Stimulated activated CD4-positive, alpha-beta T cell treated with anti-CD3 and anti-CD28 coated beads, Interleukin-1b, Interleukin-23, amount 100 ng/mL, for 1 hour (primary cell): ENCODE measurements around the gene ZNF530.

ENCODE experiments used
- DNase-seq, 2 donors: peaks; one replicate each; pipeline ENCODE4 v3.0.0-alpha.2; 2020; ENCODE audit warnings: low read depth in 2 of 2

Gene ZNF530

DNA sequence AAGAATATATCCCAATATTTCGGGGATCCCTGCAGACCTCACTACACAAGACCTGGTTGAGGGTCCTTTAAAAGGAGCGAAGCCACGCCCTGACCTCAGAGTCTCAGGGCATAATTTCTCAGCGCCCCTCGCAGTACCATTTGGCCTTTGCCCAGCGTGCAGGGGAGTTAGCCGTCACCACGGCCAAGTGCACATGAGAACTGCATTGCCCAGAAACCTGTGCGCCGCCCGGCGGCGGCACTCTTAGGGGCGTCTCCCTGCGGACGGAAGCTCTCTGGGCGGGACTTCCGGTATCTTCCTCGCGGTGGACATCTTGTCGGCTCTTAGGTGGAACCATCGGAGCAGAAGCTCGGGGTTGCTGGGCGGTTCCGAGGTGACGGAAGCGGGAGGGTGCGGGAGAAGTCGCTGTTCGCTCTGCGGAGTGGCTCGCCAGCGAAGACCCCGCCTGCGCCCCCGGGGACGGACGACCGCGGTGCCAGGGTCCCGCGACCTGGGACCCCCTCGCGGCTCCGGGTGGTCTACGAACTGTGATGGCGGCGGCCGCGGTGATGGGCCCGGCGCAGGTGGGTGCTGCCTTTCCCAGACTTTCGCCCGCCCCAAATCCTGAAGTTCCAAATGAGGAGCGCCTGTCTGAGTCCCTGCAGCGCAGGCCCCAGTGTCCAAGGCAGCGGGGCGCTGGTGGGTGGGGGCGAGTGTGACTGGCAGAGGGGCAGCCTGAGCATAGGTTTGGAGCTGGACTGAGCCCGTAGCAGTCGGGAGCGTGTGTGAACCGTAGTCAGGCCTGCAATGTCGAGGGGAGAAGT, 14.5 kb downstream of the ZNF530 start, which contains the start of gene ZNF134:
Gene ZNF134, plus strand, starts transcription at position 302 of the 803 bp plus-strand sequence. CDS start 5,227 bp downstream, outside the sequence.
- peak; percentile 68 to 79 for DNase-seq

DNA sequence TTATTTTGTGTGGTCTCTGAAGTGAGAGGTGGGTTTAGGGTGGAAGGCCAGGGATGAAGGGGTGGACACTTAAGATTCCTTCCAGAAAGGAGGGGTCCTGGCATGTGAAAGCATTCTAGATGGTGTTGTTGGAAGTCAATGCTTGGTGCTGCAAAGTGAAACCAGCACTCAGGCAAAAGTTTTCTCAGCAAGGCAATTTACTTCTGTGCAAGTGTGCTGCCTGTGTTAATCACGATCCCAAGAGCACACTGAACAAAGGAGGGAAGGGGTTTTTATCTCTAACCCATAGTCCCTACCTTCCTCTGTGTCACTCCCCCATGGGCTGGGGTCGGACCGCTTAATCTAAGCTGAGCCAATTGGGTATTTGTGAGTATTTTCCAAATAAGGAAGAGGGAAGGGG, 15.7 kb downstream of the ZNF530 start:
- DNase-seq: no peak

DNA sequence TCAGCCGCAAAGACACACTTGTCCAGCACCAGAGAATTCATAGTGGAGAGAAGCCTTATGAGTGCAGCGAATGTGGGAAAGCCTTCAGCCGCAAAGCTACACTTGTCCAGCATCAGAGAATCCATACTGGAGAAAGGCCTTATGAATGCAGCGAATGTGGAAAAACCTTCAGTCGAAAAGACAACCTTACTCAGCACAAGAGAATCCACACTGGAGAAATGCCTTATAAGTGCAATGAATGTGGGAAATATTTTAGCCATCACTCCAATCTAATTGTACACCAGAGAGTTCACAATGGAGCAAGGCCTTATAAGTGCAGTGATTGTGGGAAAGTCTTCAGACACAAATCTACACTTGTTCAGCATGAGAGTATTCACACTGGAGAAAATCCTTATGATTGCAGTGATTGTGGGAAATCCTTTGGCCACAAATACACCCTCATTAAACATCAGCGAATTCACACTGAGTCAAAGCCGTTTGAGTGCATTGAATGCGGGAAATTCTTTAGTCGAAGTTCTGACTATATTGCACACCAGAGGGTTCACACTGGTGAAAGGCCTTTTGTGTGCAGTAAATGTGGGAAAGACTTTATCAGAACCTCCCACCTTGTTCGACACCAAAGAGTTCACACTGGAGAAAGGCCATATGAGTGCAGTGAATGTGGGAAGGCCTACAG, 21.1 kb downstream of the ZNF530 start:
- DNase-seq: no peak

DNA sequence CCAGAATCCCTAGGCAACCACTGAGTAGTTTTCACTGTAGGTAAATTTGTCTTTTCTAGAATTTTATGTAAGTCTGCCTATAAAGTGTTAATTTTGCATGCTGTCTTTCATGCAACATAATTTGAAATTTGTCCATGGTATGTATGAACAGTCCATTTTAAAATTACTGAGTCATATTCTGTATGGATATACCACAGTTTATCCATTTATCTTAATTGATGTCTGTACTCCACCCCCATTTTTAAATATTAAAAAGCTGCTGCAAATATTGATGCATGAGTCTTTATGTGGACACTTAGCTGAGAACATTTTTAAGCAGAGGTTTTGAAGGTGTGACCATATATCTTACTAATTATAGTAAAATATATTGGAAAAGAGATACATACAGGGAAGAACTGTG, 23.4 kb downstream of the ZNF530 start:
- no peak for DNase-seq

DNA sequence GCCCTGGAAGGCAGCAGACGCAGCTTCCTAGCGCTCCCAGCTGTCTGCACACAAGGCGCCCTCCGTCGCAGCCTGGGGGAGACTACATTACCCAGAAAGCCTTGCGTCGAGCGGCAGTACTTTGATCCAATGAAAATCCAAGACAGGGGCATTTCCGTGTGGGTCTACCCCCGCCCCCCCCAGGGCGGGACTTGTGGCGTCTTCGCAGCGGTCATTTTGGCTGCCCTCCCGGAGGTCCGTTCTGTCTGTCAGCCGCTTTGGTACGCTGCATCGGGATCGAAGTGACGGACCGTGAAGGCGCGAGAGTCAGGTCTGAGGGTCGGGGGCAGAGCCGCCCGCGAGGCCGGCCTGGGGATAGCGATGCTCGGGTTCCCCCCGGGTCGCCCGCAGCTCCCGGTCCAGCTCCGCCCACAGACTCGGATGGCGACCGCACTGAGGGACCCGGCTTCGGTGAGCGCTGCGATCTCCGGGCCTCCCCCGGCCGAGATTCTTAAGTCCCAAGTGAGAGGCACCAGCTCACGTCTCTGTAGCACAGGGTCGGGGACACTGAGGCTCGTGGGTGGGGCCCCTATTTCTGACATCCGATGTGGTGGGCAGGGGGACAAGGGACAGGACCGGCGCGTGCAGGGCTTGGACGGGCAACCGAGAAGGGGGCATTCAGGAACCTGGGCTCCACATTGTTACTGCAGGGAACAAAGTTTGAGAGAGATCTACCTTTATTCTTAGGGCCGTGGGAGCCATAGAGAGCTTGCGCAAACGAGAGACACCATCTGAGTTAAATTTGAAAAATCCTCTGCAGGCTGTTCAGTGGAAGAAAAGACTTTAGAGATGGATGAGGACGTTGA, 33.5 kb downstream of the ZNF530 start, which contains the start of gene ZNF211:
Gene ZNF211, plus strand, starts transcription at position 182 of the 845 bp plus-strand sequence. Its CDS starts 179 bp downstream, at position 361.
- peak; percentile 60 to 72 for DNase-seq

DNA sequence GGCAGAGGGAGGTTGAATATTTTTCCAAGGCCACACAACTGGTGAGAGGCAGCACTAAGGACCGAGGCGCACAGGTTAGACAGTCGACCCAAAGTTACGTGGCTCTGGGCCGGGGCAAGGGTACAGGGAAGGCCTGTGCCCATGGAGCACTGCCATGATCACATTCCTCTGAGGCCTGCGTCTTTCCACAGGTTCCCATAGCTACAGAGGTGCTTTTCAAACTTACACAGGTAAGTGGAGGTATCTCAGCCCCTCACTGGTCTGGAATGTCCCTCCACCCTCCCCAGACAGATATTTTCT, 34.1 kb downstream of the ZNF530 start:
- DNase-seq: no peak

DNA sequence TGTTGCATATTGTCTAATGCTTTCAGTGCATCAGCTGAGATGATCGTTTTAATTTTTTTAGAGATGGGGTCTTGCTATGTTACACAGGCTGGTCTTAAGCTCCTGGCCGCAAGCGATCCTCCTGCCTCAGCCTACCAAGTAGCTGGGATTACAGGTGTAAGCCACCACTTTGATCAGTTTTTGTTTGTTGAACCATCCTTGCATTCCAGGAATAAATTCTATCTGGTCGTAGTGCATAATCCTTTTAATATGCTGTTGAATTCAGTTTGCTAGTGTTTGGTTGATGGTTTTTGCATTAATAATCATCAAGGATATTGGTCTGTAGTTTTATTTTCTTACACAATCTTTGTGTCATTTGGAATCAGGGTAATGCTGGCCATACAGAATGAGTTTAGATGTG, 37.7 kb downstream of the ZNF530 start:
- DNase-seq: no peak

DNA sequence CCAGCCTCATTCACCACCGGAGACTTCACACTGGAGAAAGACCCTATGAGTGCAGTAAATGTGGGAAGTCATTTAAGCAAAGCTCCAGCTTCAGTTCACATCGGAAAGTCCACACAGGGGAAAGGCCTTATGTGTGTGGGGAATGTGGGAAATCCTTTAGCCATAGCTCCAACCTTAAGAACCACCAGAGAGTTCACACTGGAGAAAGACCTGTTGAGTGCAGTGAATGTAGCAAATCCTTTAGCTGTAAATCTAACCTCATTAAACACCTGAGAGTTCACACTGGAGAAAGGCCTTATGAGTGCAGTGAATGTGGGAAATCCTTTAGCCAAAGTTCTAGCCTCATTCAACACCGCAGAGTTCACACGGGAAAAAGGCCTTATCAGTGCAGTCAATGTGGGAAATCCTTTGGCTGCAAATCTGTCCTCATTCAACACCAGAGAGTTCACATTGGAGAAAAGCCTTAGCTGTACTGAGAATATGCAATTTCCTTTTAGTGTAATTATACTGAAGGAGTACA, 42.1 kb downstream of the ZNF530 start:
- no peak for DNase-seq

DNA sequence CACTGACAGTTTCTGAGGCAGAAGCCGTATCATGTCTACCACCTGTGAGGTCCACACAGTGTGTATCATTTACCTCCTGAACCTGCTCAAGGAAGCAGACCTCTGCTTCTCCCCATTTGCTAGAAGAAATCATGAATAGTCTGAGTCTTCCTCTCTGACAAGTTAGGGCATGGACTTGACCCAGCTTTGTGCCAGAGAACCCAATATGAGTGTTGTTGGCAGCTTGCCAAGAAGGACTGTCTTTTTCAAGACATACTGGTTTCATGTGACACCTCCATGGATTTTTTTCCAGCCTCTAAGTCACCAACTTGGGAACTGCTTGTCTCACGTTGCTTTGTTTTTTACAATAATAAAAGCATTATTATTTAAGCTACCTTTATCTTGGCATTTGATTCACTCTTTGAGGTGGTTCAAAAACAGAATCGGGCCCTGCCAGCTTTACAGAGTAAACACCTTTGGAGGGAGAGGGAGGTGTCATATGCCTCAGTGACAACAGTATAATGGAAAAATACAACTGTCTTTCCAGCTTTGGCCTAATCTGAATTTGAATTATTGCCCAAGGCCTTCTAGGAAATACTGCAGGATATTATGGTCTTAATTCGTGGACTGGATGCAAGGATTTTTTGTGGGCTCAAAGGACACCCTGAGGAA, 42.8 kb downstream of the ZNF530 start:
- DNase-seq: no peak

DNA sequence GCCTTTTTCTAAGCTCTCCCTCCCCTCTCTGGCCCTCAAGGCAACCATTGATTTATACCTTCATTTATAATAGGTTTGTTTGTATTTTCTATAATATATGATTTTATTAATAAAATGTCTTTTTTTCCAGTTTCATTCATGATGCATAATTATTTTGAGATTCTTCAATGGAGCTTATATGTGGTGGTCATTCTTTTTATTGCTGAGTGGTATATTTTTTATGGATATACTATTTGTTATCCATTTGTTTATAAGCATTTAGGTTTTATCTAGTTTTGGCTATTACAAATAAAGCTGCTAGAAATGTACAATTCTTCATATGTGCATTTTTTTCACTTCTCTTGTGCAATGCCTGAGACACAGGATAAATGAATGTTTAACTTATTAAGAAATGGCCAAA, 44.0 kb downstream of the ZNF530 start:
- no peak for DNase-seq

DNA sequence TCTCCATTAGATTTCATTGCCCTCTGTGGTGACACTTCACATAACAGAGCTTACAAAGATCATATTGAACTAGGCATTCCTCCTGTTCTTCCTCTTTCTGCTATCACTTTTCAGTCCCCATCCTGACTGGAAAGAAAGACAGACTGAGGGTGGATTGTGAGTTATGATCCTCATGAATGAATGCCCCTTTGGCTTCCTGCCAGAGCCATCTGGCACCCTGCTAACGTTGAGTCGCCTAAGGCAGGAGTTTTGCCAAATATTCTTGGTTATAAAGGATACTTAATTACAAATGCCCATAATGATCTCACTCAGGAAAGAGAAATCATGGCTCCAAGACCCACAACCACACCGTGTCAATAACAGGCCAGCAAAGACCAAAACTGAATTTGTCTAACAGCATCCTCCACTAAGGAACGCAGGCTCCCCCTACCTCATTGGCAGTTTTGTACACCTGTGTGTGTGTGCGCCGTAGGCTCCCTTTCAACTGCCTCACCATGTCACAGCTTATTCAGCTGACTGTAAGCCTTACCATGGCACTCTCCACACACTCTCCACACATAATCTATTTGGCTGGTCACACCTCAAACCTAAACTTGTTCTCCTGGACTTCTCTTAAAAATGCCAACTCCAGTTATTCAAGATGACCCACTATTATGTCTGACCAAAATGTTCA, 48.8 kb downstream of the ZNF530 start:
- DNase-seq: no peak

DNA sequence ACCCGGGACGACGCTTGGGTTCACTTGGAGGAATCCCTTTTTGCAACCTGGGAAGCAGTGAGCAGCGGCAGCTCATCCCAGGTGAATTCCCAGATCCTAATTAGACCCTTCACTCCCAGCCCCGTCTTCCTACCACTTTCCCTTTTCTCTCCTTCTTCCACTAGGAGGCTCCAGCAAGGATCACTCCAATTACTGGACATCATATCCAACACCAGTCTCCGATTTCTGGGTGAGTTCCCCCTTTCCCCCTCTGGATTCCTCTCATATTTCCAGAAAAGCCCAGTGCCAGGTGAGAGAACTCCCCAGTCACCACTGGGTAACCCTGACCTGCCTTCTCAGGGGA, 51.9 kb downstream of the ZNF530 start:
- no peak for DNase-seq

DNA sequence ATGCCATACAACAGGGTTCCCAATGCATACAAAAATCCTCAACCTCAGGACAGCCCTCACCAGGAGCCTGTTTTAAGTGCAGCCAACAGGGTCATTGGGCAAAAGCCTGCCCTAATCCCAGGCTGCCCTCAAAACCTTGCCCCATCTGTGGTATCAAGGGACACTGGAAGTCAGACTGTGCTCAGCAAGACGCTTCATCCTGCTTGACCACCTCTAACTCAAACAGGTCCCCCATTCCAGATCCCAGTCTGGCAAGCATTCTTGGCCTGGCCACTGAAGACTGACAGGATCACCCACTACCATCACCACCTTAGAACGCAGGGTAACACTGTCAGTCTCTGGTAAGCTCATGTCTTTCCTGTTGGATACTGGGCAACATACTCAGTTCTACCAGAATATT, 54.0 kb downstream of the ZNF530 start:
- no peak for DNase-seq

DNA sequence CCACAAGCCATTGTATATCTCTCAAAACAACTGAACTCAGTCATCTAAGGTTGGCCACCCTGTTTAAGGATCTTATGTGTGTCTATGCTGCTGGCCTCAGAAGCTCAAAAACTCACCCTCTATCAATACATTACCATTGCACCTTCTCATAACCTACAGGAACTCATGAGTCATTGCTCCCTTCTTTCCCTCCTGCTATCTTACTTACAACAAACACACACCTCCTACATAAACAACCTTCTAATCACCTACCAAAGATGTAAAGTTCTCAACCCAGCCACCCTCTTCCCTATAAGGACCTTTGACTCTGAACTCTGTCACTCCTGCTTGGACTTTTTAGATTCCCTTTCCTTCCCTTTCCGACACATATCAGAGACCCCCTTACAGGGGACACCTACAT, 55.8 kb downstream of the ZNF530 start:
- DNase-seq: no peak

DNA sequence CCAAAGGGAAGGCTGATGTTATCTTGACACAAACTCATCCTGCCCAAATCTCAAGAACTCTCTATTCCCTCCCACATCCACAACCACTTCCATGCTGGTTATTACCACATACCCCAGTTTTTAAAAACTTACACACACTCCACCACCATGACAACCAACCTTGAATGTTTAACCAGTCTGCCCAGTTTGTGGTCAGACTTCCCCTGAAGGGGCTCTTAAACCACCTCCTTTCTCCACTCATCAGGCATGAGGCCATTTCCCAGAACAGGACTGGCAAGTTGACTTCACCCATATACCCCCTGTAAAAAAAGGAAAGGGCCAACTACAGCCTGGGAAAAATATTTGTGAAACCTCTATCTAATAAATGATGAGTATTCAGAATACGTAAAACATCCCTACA, 56.7 kb downstream of the ZNF530 start:
- no peak for DNase-seq
